ENCODE measurements around the gene PSG11. TPM values are rescaled to one million over a fixed set of nuclear protein-coding genes. Genes with fewer than 3 reads are reported as not detected.
"Not testable (repeated sequence)": the region's sequence is repeated elsewhere in the genome, so short reads cannot be mapped to it uniquely, and the experiment has no call there.

The PSG11 gene
- polyA plus RNA-seq (not detected in 2 replicates), polyA minus RNA-seq (not detected in 2 replicates)

DNA sequence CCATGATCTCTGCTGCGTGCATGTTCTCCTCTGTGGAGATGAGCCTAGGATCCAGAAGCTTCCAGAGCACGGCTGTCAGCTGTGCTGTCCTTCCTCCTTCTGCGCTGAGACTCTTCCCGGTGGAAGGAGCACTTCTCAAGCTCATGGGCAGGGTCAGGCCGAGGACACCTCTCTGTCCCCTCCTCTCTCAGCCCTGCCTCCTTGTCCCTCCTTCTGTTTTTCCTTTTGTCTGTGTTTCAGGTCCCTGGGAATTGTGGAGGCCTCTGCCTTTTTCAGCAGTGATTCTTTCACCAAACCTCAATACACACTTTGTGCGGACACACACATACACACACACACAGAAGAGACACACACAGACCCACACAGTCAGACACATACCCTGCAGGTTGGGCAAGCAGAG lies at the start of gene PSG11:
PSG11 (minus strand) TSS at position 101 of the 400 bp plus-strand sequence; CDS start at position 4, 97 bp downstream.
- not testable (repeated sequence) for H3K79me2 ChIP-seq (replicated peaks; ENCODE audit: insufficient read depth, low read length); H3K9me3 ChIP-seq (ENCODE audit: low read length); H3F3A ChIP-seq (ENCODE audit: insufficient read depth, low read length, poor library complexity, severe bottlenecking); H3K36me3 ChIP-seq (ENCODE audit: insufficient read depth, low read length); H4K20me1 ChIP-seq (ENCODE audit: insufficient read depth); H3K4me3 ChIP-seq (ENCODE audit: low read length); H3K27me3 ChIP-seq (ENCODE audit: insufficient read depth, low read depth, low read length); H3K27ac ChIP-seq (ENCODE audit: low read length); H3K9ac ChIP-seq (ENCODE audit: low read length); H2AFZ ChIP-seq (ENCODE audit: low read depth, low read length); H3K9me2 ChIP-seq (ENCODE audit: insufficient read depth, low read length); H3K4me2 ChIP-seq (ENCODE audit: low read length)

DNA sequence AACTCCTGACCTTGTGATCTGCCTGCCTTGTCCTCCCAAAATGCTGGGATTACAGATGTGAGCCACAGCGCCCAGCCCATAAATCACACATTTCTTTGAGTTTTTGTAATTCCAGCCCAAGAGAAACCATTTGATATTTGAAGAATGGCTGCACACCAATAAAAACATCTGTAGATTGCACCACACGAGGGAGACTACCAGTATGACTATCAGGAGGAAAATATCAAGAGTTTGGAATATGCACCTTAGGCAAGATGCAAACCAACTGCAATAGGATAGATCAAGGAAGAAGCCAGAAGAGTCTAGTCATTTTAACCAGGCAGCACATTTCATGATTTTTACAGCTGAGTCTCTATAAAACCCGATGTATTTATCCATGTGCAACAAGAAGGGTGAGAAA lies 36.1 kb upstream of the PSG11 start:
- not testable (repeated sequence) for H3K9ac ChIP-seq (ENCODE audit: low read length); H3K79me2 ChIP-seq (replicated peaks; ENCODE audit: insufficient read depth, low read length); H3K27me3 ChIP-seq (ENCODE audit: insufficient read depth, low read depth, low read length); H3K36me3 ChIP-seq (ENCODE audit: insufficient read depth, low read length); H3K4me3 ChIP-seq (ENCODE audit: low read length); H3F3A ChIP-seq (ENCODE audit: insufficient read depth, low read length, poor library complexity, severe bottlenecking); H3K9me3 ChIP-seq (ENCODE audit: low read length); H2AFZ ChIP-seq (ENCODE audit: low read depth, low read length); H3K27ac ChIP-seq (ENCODE audit: low read length); H4K20me1 ChIP-seq (ENCODE audit: insufficient read depth); H3K9me2 ChIP-seq (ENCODE audit: insufficient read depth, low read length); H3K4me2 ChIP-seq (ENCODE audit: low read length)

DNA sequence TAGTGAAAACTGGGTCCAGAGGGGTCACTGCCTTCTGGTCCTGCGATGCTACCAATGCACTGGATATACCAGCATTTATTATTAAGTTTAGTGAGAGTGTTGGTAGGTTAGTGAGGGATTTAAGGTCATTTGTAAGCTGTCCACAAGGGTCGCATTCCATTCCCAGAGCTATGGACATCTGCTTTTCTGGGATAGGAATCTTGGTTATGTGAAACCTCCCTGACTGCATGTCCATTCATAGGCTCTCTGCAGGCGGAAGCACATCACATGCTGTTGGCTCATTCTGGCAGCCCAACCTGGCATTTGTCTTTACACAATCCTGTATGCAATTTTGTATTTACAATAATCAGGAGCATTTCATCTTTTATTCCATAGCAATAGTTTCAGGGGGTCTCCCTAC lies 35.1 kb upstream of the PSG11 start:
- not testable (repeated sequence) for H3K79me2 ChIP-seq (replicated peaks; ENCODE audit: insufficient read depth, low read length); H2AFZ ChIP-seq (ENCODE audit: low read depth, low read length); H3K27me3 ChIP-seq (ENCODE audit: insufficient read depth, low read depth, low read length); H3K4me2 ChIP-seq (ENCODE audit: low read length); H4K20me1 ChIP-seq (ENCODE audit: insufficient read depth); H3K27ac ChIP-seq (ENCODE audit: low read length); H3F3A ChIP-seq (ENCODE audit: insufficient read depth, low read length, poor library complexity, severe bottlenecking); H3K36me3 ChIP-seq (ENCODE audit: insufficient read depth, low read length); H3K9me2 ChIP-seq (ENCODE audit: insufficient read depth, low read length); H3K9ac ChIP-seq (ENCODE audit: low read length); H3K9me3 ChIP-seq (ENCODE audit: low read length); H3K4me3 ChIP-seq (ENCODE audit: low read length)

DNA sequence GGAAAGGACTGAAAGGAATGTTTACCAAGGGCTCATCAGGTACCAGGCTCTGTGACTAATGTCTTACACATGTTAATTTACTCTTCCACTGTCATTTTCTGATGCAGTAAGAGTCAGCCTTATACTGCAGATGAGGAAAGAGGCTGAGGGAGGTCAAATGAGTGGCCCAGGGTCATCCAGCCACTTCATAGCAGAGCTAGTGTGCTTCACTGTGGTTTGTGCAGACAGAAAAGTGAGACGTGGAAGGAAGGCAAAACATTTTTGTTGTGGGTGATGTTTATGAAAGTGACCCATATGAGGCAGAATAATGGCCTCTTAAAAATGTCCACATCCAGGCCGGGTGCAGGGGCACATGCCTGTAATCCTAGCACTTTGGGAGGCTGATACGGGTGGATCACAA lies 34.0 kb upstream of the PSG11 start:
- not testable (repeated sequence) for H4K20me1 ChIP-seq (ENCODE audit: insufficient read depth); H3K27me3 ChIP-seq (ENCODE audit: insufficient read depth, low read depth, low read length); H3K9me3 ChIP-seq (ENCODE audit: low read length); H3K9me2 ChIP-seq (ENCODE audit: insufficient read depth, low read length); H3K4me2 ChIP-seq (ENCODE audit: low read length); H2AFZ ChIP-seq (ENCODE audit: low read depth, low read length); H3K9ac ChIP-seq (ENCODE audit: low read length); H3K36me3 ChIP-seq (ENCODE audit: insufficient read depth, low read length); H3K79me2 ChIP-seq (replicated peaks; ENCODE audit: insufficient read depth, low read length); H3K4me3 ChIP-seq (ENCODE audit: low read length); H3K27ac ChIP-seq (ENCODE audit: low read length); H3F3A ChIP-seq (ENCODE audit: insufficient read depth, low read length, poor library complexity, severe bottlenecking)

DNA sequence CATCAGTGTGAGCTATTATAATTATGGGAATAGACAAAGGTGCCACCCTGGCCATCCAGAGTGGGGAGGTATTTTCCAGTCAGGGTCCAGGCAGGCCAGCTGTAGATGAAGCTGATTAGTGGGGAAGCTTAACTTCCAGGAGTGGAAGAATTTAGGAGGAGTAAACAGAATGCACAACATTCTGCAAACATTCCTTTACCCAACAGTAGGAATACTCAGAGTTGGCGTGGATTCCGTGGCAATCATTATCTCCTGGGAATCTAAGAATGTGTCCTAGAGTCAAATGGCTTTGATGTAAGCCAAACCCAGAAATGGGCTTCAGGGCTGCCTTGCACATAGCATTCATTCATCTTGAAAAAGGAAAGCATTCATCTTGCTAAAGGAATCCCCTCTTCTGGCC lies 33.2 kb upstream of the PSG11 start:
- H3K79me2 ChIP-seq (replicated peaks; ENCODE audit: insufficient read depth, low read length); H3K4me3 ChIP-seq (ENCODE audit: low read length); H3K4me2 ChIP-seq (ENCODE audit: low read length); H2AFZ ChIP-seq (ENCODE audit: low read depth, low read length); H3F3A ChIP-seq (ENCODE audit: insufficient read depth, low read length, poor library complexity, severe bottlenecking); H4K20me1 ChIP-seq (ENCODE audit: insufficient read depth); H3K9me2 ChIP-seq (ENCODE audit: insufficient read depth, low read length); H3K27ac ChIP-seq (ENCODE audit: low read length); H3K27me3 ChIP-seq (ENCODE audit: insufficient read depth, low read depth, low read length); H3K9me3 ChIP-seq (ENCODE audit: low read length); H3K36me3 ChIP-seq (ENCODE audit: insufficient read depth, low read length); H3K9ac ChIP-seq (ENCODE audit: low read length): not testable (repeated sequence)

DNA sequence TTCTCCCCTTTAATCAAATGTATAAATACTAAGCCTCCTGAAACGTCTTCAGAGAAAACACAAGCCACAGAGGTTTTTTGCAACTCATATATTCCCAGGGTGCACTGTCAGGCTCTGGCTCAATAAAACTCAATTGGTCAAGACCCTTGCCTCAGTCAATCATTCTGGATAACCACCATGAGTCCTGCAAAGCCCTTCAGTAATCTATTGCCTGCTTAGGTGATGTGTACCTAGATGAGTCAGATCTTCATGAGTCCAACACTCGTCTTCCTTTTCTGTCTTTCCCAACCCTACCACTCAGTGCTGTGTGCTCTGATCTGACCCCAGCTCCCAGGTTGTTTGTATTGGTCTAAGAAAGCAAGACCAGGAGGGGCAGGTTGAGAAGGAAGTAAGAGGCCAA lies 32.2 kb upstream of the PSG11 start:
- not testable (repeated sequence) for H3F3A ChIP-seq (ENCODE audit: insufficient read depth, low read length, poor library complexity, severe bottlenecking); H3K27ac ChIP-seq (ENCODE audit: low read length); H3K9ac ChIP-seq (ENCODE audit: low read length); H3K4me2 ChIP-seq (ENCODE audit: low read length); H2AFZ ChIP-seq (ENCODE audit: low read depth, low read length); H3K79me2 ChIP-seq (replicated peaks; ENCODE audit: insufficient read depth, low read length); H3K36me3 ChIP-seq (ENCODE audit: insufficient read depth, low read length); H3K27me3 ChIP-seq (ENCODE audit: insufficient read depth, low read depth, low read length); H3K9me2 ChIP-seq (ENCODE audit: insufficient read depth, low read length); H4K20me1 ChIP-seq (ENCODE audit: insufficient read depth); H3K9me3 ChIP-seq (ENCODE audit: low read length); H3K4me3 ChIP-seq (ENCODE audit: low read length)

DNA sequence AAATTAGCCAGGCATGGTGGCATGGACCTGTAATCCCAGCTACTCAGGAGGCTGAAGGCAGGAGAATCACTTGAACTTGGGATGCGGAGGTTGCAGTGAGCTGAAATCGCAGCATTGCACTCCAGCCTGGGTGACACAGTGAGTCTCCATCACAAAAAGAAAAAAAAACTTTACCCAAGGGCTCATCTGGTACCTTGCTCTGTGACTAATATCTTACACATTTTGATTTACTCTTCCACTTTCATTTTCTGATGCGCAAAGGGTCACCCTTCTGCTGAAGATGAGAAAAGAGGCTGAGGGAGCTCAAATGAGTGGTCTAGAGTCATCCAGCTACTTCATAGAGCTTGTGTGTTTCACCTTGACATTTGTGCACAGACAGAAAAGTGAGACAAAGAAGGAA lies 21.7 kb upstream of the PSG11 start:
- not testable (repeated sequence) for H3K27me3 ChIP-seq (ENCODE audit: insufficient read depth, low read depth, low read length); H3K36me3 ChIP-seq (ENCODE audit: insufficient read depth, low read length); H3K4me2 ChIP-seq (ENCODE audit: low read length); H3K9me2 ChIP-seq (ENCODE audit: insufficient read depth, low read length); H3K27ac ChIP-seq (ENCODE audit: low read length); H3K9ac ChIP-seq (ENCODE audit: low read length); H2AFZ ChIP-seq (ENCODE audit: low read depth, low read length); H3K4me3 ChIP-seq (ENCODE audit: low read length); H3F3A ChIP-seq (ENCODE audit: insufficient read depth, low read length, poor library complexity, severe bottlenecking); H3K79me2 ChIP-seq (replicated peaks; ENCODE audit: insufficient read depth, low read length); H3K9me3 ChIP-seq (ENCODE audit: low read length); H4K20me1 ChIP-seq (ENCODE audit: insufficient read depth)

DNA sequence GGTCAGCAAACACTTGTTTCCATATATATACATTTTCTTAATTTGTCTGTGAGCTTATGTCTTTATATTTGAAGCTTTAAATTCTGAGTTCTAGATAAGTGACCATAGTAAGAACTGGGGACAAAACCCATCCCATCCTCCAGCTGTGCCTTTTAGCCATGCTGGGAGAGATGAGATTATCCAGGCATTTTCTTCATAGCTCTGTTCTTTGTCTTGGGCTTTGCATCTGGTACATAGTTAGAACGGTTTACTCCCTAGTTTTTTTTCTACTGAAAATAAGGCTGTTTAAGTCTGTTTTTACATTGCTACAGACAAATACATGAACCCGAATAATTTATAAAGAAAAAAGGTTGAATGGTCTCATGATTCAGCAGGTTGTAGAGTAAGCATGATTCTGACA lies 20.3 kb upstream of the PSG11 start:
- not testable (repeated sequence) for H2AFZ ChIP-seq (ENCODE audit: low read depth, low read length); H3K36me3 ChIP-seq (ENCODE audit: insufficient read depth, low read length); H3K9ac ChIP-seq (ENCODE audit: low read length)

More for the DNA sequence above, 20.3 kb upstream of the PSG11 start:
- not testable (repeated sequence) for H3K79me2 ChIP-seq (replicated peaks; ENCODE audit: insufficient read depth, low read length); H3K27me3 ChIP-seq (ENCODE audit: insufficient read depth, low read depth, low read length); H4K20me1 ChIP-seq (ENCODE audit: insufficient read depth); H3K9me3 ChIP-seq (ENCODE audit: low read length); H3F3A ChIP-seq (ENCODE audit: insufficient read depth, low read length, poor library complexity, severe bottlenecking); H3K27ac ChIP-seq (ENCODE audit: low read length); H3K4me3 ChIP-seq (ENCODE audit: low read length); H3K9me2 ChIP-seq (ENCODE audit: insufficient read depth, low read length); H3K4me2 ChIP-seq (ENCODE audit: low read length)

All from neural cell (in vitro differentiated cells).